ENCODE results near the gene CBL.
"Not testable (repeated sequence)": the region's sequence is repeated elsewhere in the genome, so short reads cannot be mapped to it uniquely, and the experiment has no call there.

CBL gene

DNA sequence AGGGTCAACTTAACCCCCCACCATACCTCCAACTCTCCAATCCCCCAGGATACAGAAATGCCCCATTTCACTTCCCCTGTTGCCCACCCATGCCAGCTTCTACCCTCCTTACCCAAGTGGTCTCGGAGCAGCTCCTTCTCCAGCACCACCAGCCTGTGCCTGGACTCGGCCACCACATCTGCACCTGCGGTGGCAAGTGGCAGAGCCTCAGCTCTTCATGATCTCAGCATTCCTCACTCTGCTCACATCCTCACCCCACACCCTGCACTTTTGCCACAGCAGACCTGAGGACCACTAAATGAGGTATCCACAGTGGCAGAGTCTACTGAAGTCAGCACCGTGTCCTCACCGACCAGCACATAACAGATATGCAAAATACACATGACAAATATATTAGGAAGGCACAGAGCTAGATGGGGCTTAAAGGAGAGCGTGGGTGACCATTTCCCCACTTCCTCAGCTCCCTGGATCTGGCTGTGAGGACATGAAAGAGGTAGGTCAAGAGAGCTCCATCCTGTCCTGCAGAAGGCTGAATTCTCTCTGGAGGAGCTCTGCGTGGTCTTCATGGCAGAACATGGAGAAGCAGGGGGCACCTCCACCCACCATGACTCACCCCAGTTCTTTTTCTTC, 11.2 kb upstream of the CBL start:
- TF ChIP-seq, protein P1, sequence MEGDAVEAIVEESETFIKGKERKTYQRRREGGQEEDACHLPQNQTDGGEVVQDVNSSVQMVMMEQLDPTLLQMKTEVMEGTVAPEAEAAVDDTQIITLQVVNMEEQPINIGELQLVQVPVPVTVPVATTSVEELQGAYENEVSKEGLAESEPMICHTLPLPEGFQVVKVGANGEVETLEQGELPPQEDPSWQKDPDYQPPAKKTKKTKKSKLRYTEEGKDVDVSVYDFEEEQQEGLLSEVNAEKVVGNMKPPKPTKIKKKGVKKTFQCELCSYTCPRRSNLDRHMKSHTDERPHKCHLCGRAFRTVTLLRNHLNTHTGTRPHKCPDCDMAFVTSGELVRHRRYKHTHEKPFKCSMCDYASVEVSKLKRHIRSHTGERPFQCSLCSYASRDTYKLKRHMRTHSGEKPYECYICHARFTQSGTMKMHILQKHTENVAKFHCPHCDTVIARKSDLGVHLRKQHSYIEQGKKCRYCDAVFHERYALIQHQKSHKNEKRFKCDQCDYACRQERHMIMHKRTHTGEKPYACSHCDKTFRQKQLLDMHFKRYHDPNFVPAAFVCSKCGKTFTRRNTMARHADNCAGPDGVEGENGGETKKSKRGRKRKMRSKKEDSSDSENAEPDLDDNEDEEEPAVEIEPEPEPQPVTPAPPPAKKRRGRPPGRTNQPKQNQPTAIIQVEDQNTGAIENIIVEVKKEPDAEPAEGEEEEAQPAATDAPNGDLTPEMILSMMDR (conservative IDR thresholded peaks at IDR 0.05), result no peak
- TF ChIP-seq ZFX (IDR thresholded peaks at IDR 0.05), result no peak
- no peak overlapping the region for H3K27ac ChIP-seq

DNA sequence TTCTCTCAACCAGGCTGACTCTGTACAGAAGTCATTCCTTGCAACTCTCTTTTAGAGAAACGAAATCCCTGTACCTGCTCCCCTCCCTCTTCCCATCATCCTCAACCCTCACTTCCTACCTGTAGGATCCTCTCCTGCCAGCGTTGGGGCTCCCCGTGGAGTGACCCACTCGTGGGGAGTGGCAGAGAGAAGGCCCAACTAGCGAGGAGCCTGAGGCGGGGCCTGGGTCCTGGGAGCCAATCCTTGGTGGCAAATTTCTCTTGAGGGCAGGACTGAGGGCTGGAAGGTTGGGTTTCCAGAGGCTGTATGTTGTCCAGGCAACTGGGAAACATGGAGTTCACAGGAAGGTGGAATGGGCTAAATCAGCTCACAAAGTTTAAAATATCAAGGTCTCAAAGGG, 10.5 kb upstream of the CBL start:
- H3K27ac ChIP-seq, result no peak overlapping the region
- TF ChIP-seq ZFX (IDR thresholded peaks at IDR 0.05), result no peak
- TF ChIP-seq, protein P1 (conservative IDR thresholded peaks at IDR 0.05), result no peak

DNA sequence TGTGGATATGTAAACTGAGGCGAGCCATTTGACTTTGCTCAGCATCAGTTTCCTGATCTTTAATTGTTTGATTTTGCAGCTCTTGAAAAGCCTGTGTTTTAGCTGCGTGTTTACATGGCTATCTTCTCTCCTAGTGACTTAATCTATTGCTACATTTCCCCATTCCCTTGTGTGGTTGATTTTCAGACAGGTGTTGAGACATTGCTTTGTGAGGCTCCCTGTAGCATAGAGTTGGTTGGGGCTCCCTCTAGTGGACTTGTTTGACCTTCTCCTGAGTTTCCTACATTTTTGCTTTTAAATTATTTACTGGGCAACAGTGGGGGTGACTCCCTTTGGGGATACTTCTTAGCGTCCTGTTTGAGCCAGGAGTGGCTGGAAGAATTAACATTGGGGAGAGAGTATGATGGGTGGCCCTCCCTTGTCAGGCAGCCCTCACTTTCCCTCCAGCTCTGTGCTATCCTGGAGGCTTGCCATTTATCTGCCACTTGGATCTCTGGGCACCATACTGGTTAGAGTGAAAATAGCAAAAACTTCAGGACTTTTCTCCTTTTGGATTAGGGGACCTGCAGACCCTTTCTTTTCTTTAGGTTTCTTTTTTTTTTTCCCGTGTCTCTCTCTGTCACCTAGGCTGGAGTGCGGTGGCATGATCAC, 9.2 kb upstream of the CBL start:
- TF ChIP-seq ZFX (IDR thresholded peaks at IDR 0.05), result no peak
- TF ChIP-seq, protein P1 (conservative IDR thresholded peaks at IDR 0.05), result peak; percentile 93
- H3K27ac ChIP-seq, result no peak overlapping the region

DNA sequence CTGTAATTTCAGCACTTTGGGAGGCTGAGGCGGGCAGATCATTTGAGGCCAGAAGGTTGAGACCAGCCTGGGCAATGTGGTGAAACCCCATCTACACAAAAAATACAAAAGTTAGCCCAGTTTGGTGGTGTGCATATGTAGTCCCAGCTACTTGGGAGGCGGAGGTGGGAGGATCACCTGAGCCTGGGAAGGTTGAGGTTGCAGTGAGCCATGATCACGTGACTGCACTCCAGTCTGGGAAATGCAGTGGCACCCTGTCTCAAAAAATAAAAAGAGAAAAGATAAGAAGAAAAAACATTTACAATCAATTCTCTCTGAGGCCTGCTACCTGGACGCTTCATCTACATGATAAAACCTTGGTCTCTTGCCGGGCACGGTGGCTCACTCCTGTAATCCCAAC, 7.2 kb upstream of the CBL start:
- no peak for TF ChIP-seq ZFX (IDR thresholded peaks at IDR 0.05)
- TF ChIP-seq, protein P1 (conservative IDR thresholded peaks at IDR 0.05), result no peak
- H3K27ac ChIP-seq, result no peak overlapping the region

DNA sequence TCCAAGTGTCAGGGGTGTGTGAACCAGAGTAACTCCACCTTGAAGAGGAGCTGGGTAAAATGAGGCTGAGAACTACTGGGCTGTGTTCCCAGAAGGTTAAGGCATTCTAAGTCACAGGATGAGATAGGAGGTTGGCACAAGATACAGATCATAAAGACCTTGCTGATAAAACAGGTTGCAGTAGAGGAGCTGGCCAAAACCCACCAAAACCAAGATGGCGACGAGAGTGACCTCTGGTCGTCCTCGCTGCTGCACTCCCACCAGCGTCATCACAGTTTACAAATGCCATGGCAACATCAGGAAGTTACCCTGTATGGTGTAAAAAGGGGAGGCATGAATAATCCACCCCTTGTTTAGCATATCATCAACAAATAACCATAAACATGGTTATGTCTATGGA, 4.9 kb upstream of the CBL start:
- H3K27ac ChIP-seq, result not testable (repeated sequence)

DNA sequence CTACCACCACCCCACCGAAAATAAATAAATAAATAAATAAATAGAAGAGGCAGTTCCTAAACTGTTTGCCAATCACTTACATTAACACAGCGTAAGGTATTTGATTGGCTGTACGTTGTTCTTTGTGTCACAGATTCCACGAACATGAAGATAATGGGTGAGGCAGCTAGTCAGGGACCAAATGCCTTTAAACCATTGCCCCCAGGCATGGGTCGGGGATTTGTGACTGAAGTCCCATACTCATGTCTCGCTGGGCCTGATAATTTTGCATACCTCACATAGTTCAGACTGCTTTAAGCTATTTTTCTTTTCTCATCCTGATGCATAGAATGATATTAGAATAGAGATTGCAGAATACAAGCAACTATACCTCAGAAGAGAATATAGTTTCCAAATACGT, 3.6 kb upstream of the CBL start:
- no peak overlapping the region for H3K27ac ChIP-seq
- TF ChIP-seq, protein P1 (conservative IDR thresholded peaks at IDR 0.05), result no peak
- no peak for TF ChIP-seq ZFX (IDR thresholded peaks at IDR 0.05)

DNA sequence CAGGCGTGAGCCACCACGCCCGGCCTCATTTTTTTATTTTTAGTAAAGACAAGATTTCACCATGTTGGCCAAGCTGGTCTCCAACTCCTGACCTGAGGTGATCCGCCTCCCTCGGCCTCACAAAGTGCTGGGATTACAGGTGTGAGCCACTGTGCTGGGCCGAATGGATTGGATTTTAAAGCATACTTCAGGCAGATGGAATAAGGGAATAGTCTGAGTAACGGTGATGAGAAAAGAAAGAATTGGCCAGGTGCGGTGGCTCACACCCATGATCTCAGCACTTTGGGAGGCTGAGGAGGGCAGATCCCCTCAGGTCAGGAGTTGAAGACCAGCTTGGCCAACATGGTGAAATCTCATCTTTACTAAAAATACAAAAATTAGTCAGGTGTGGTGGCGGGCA, 2.1 kb upstream of the CBL start:
- TF ChIP-seq, protein P1 (conservative IDR thresholded peaks at IDR 0.05), result no peak
- TF ChIP-seq ZFX (IDR thresholded peaks at IDR 0.05), result no peak

DNA sequence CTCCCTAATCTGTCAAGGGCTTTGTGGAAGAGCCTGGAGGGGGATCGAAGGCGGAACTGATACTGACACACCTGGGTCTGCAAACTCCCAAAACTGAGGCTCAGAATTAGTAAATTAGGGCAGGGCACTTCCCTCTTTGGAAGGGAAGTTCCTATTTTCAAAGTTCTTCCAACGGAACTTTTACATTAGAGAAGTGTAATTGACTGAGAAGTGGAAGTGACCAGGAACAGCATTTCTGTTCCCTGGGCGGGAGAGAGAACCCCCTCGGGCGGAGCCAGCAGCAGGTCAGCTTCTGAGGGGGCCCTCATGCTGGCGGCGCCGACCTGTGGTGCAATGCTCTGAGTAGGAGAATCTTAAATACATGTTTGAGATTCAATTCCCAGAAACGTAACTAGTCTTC, 1.1 kb upstream of the CBL start:
- TF ChIP-seq ZFX (IDR thresholded peaks at IDR 0.05), result no peak
- TF ChIP-seq, protein P1 (conservative IDR thresholded peaks at IDR 0.05), result no peak
- no peak overlapping the region for H3K27ac ChIP-seq

More for the DNA sequence above, 2.1 kb upstream of the CBL start:
- H3K27ac ChIP-seq, result no peak overlapping the region
